Measurements from ENCODE around the gene ARHGAP8.

The ARHGAP8 gene

GRCh38 chr22:44711690-44712555 is 40.5 kb upstream of the ARHGAP8 start:
- FAIRE-seq (no peak), DNase-seq (ENCODE audit: insufficient read length) (no peak)
- TF ChIP-seq POLR2A (IDR thresholded peaks at IDR 0.05; ENCODE audit: low read depth, low read length) = no peak
- no peak for TF ChIP-seq TAF1 (IDR thresholded peaks at IDR 0.05; ENCODE audit: borderline replicate concordance, low read depth, low read length)
- no peak for TF ChIP-seq POLR2AphosphoS5 (IDR thresholded peaks at IDR 0.05; ENCODE audit: low read depth, low read length)

- DNase-seq (ENCODE audit: insufficient read length) (no peak), FAIRE-seq (no peak)
- TF ChIP-seq POLR2AphosphoS5 (IDR thresholded peaks at IDR 0.05; ENCODE audit: low read depth, low read length) (no peak), POLR2A (IDR thresholded peaks at IDR 0.05; ENCODE audit: low read depth, low read length) (no peak), TAF1 (IDR thresholded peaks at IDR 0.05; ENCODE audit: borderline replicate concordance, low read depth, low read length) (no peak)
Measured at GRCh38 chr22:44712962-44713361, 39.4 kb upstream of the ARHGAP8 start.

GRCh38 chr22:44714703-44715350 is 37.5 kb upstream of the ARHGAP8 start:
- no peak for FAIRE-seq
- DNase-seq (ENCODE audit: insufficient read length) = no peak
- TF ChIP-seq TAF1 (IDR thresholded peaks at IDR 0.05; ENCODE audit: borderline replicate concordance, low read depth, low read length) = no peak
- no peak for TF ChIP-seq POLR2AphosphoS5 (IDR thresholded peaks at IDR 0.05; ENCODE audit: low read depth, low read length)
- no peak for TF ChIP-seq POLR2A (IDR thresholded peaks at IDR 0.05; ENCODE audit: low read depth, low read length)

- TF ChIP-seq POLR2A (IDR thresholded peaks at IDR 0.05; ENCODE audit: low read depth, low read length) (no peak), POLR2AphosphoS5 (IDR thresholded peaks at IDR 0.05; ENCODE audit: low read depth, low read length) (no peak), TAF1 (IDR thresholded peaks at IDR 0.05; ENCODE audit: borderline replicate concordance, low read depth, low read length) (no peak)
- FAIRE-seq (no peak), DNase-seq (ENCODE audit: insufficient read length) (no peak)
Measured at GRCh38 chr22:44718418-44718817, 34.0 kb upstream of the ARHGAP8 start.

GRCh38 chr22:44719586-44720368 is 32.6 kb upstream of the ARHGAP8 start:
- FAIRE-seq (no peak), DNase-seq (ENCODE audit: insufficient read length) (no peak)
- no peak for TF ChIP-seq TAF1 (IDR thresholded peaks at IDR 0.05; ENCODE audit: borderline replicate concordance, low read depth, low read length)
- no peak for TF ChIP-seq POLR2AphosphoS5 (IDR thresholded peaks at IDR 0.05; ENCODE audit: low read depth, low read length)
- no peak for TF ChIP-seq POLR2A (IDR thresholded peaks at IDR 0.05; ENCODE audit: low read depth, low read length)

GRCh38 chr22:44721213-44721612 is 31.2 kb upstream of the ARHGAP8 start:
- DNase-seq (ENCODE audit: insufficient read length) (no peak), FAIRE-seq (no peak)
- TF ChIP-seq TAF1 (IDR thresholded peaks at IDR 0.05; ENCODE audit: borderline replicate concordance, low read depth, low read length) (no peak), POLR2AphosphoS5 (IDR thresholded peaks at IDR 0.05; ENCODE audit: low read depth, low read length) (no peak), POLR2A (IDR thresholded peaks at IDR 0.05; ENCODE audit: low read depth, low read length) (no peak)

GRCh38 chr22:44722611-44723010 is 29.8 kb upstream of the ARHGAP8 start:
- DNase-seq (ENCODE audit: insufficient read length) = no peak
- no peak for FAIRE-seq
- TF ChIP-seq POLR2AphosphoS5 (IDR thresholded peaks at IDR 0.05; ENCODE audit: low read depth, low read length) (no peak), POLR2A (IDR thresholded peaks at IDR 0.05; ENCODE audit: low read depth, low read length) (no peak), TAF1 (IDR thresholded peaks at IDR 0.05; ENCODE audit: borderline replicate concordance, low read depth, low read length) (no peak)

GRCh38 chr22:44723801-44724200 is 28.6 kb upstream of the ARHGAP8 start:
- FAIRE-seq (no peak), DNase-seq (ENCODE audit: insufficient read length) (no peak)
- TF ChIP-seq POLR2AphosphoS5 (IDR thresholded peaks at IDR 0.05; ENCODE audit: low read depth, low read length) = no peak
- TF ChIP-seq POLR2A (IDR thresholded peaks at IDR 0.05; ENCODE audit: low read depth, low read length) = no peak
- TF ChIP-seq TAF1 (IDR thresholded peaks at IDR 0.05; ENCODE audit: borderline replicate concordance, low read depth, low read length) = no peak

- no peak for DNase-seq (ENCODE audit: insufficient read length)
- TF ChIP-seq POLR2A (IDR thresholded peaks at IDR 0.05; ENCODE audit: low read depth, low read length) (no peak), TAF1 (IDR thresholded peaks at IDR 0.05; ENCODE audit: borderline replicate concordance, low read depth, low read length) (no peak), POLR2AphosphoS5 (IDR thresholded peaks at IDR 0.05; ENCODE audit: low read depth, low read length) (no peak)
- no peak for FAIRE-seq
Measured at GRCh38 chr22:44724416-44724815, 28.0 kb upstream of the ARHGAP8 start.

GRCh38 chr22:44724859-44725258 is 27.5 kb upstream of the ARHGAP8 start:
- no peak for DNase-seq (ENCODE audit: insufficient read length)
- no peak for FAIRE-seq
- no peak for TF ChIP-seq POLR2AphosphoS5 (IDR thresholded peaks at IDR 0.05; ENCODE audit: low read depth, low read length)
- TF ChIP-seq TAF1 (IDR thresholded peaks at IDR 0.05; ENCODE audit: borderline replicate concordance, low read depth, low read length) = no peak
- no peak for TF ChIP-seq POLR2A (IDR thresholded peaks at IDR 0.05; ENCODE audit: low read depth, low read length)

- FAIRE-seq = no peak
- DNase-seq (ENCODE audit: insufficient read length) = no peak
- TF ChIP-seq POLR2A (IDR thresholded peaks at IDR 0.05; ENCODE audit: low read depth, low read length) = no peak
- TF ChIP-seq POLR2AphosphoS5 (IDR thresholded peaks at IDR 0.05; ENCODE audit: low read depth, low read length) = no peak
- no peak for TF ChIP-seq TAF1 (IDR thresholded peaks at IDR 0.05; ENCODE audit: borderline replicate concordance, low read depth, low read length)
Measured at GRCh38 chr22:44726439-44726838, 25.9 kb upstream of the ARHGAP8 start.

Measured in GM12892 (cell line).